HG03060 (cell line): ENCODE data around the gene ENTPD1.
"Not testable (repeated sequence)": the region's sequence is repeated elsewhere in the genome, so short reads cannot be mapped to it uniquely, and the experiment has no call there.

Experiments used
- ATAC-seq: cut with Tn5 transposase; IDR thresholded peaks from one replicate; pipeline ENCODE4 v1.9.1; 2021; ENCODE audit warnings: low read depth, moderate number of reproducible peaks; ENCODE audit not compliant: unreplicated experiment

Gene ENTPD1

DNA sequence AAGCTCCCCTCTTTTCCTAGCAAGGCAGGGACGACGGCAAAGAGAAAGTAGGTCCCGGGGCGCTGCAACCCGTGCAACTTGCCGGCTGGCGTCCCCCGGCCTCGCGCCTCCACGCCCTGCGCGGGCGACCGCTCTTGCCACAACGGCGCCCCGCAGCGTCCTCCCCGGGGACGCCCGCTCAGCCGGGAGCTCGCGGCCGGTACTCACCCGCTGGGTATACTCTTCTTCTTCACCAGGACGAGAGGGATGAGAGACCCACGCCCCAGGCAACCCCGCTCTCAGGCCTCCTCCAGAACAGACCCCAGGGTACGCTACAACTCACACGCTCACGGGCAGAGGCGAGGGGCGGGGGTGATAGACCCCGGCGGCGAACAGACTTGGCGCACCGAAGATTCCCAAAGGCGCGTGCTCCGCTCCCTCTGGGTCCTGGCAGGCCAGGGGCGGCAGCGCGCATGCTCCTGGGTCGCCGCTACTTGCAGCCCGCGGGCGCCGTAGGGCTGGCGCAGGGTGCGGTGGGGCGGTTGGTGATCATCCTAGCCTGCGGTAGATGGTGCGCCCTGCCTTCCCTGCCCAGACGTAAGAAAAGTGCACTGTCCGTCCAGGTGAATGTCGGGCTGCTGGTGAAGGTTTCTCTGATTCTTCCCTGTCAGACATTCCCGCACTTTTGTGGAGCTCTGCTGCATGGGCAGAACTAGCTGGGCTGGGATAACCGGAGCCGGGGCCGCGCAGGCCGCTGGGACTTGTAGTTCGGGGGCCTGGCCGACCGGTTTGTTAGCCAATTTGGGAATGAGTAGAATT is 151.7 kb downstream of the ENTPD1 start, which contains the start of gene CC2D2B:
Gene CC2D2B (plus strand): TSS at position 520 of the 798 bp plus-strand sequence. CDS start 3,349 bp downstream, outside the sequence.
- ATAC-seq = no peak

DNA sequence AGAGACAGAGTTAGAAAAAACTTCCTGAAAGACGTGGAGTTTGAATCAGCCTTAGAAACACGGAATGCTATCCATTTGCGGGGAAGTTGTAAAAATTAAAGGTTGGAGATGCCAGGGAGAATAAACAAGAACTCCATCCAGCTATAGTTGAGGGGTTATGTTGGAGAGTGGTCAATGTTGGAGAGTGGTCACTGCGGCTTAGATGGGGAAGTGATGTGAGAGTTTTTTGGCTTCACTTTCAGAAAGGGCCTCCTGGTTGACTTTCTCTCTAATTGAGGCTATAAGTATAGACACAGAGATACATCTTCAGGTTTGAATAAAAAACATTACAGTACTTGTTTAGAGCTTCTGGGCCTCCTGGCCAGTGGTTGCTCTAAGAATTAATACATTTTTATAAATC is 152.5 kb downstream of the ENTPD1 start:
- ATAC-seq = no peak

DNA sequence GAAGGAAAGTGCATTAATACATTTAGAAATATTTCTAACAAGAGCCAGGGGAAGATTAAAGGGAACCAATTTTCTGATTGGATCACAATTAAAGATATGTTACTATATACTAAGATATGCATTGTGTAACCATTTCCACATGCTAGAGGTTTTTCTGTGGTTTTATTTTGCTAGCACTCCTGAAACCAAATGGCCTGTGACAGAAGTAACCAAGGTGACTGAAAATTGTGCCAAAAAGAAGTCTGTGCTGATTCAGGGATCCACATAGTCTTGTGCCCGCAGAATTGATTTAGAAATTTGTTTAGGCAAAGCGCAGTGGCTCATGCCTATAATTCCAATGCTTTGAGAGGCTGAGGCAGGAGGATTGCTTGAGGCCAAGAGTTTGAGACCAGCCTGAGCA is 153.6 kb downstream of the ENTPD1 start:
- ATAC-seq = no peak

DNA sequence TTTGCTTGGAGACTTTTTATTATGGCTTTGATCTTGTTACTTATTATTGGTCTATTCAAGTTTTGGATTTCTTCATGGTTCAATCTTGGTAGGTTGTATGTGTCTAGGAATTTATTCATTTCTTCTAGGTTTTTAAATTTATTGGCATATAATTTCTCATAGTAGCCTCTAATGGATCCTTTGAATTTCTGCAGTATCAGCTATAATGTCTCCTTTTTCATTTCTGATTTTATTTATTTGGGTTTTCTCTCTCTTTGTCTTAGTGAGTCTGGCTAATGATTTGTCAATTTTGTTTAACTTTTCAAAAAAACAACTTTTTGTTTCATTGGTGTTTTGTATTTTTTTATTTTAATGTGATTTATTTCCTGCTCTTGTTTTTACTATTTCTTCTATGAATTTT is 160.1 kb downstream of the ENTPD1 start:
- ATAC-seq = not testable (repeated sequence)
